SK-N-SH (cell line): Measurements from ENCODE around the gene FTMT.

Source experiments
- CTCF ChIP-seq: fragments of 200-600 bp; sonication (generic); IDR thresholded peaks from 2 replicates; pipeline ENCODE4 v1.6.1; 2017; ENCODE audit warnings: antibody characterized with exemption, mild to moderate bottlenecking, moderate library complexity
- REST ChIP-seq: IDR thresholded peaks from 2 replicates; pipeline ENCODE4 v1.6.1; 2012; ENCODE audit warnings: mild to moderate bottlenecking, low read depth, low read length, moderate library complexity

DNA sequence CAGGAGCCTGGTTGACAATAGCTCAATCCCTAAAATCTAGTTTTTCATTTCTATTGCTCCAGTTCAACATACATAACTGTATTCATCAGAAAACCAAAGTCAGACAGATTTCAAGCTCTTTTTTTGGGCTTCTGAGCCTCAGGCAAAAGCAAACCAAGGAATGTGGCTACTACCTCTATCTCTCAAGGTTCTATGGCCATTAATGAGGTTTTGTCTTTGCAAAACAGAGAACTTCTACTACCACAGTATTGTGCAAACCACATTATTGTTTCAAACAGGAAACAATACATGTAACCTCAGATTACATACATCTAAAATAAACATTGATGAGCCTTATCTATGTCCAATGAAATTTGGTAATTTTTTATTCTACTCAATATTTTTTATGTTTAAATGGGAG is 35.5 kb upstream of the FTMT start:
- TF ChIP-seq CTCF (no peak), REST (no peak)
